ENCODE measurements around the gene RAD1. TPM values are rescaled to one million over a fixed set of nuclear protein-coding genes. Genes with fewer than 3 reads are reported as not detected.

RAD1 gene, protein sequence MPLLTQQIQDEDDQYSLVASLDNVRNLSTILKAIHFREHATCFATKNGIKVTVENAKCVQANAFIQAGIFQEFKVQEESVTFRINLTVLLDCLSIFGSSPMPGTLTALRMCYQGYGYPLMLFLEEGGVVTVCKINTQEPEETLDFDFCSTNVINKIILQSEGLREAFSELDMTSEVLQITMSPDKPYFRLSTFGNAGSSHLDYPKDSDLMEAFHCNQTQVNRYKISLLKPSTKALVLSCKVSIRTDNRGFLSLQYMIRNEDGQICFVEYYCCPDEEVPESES
- 30.6 and 36.0 TPM in 2 replicates for total RNA-seq

DNA sequence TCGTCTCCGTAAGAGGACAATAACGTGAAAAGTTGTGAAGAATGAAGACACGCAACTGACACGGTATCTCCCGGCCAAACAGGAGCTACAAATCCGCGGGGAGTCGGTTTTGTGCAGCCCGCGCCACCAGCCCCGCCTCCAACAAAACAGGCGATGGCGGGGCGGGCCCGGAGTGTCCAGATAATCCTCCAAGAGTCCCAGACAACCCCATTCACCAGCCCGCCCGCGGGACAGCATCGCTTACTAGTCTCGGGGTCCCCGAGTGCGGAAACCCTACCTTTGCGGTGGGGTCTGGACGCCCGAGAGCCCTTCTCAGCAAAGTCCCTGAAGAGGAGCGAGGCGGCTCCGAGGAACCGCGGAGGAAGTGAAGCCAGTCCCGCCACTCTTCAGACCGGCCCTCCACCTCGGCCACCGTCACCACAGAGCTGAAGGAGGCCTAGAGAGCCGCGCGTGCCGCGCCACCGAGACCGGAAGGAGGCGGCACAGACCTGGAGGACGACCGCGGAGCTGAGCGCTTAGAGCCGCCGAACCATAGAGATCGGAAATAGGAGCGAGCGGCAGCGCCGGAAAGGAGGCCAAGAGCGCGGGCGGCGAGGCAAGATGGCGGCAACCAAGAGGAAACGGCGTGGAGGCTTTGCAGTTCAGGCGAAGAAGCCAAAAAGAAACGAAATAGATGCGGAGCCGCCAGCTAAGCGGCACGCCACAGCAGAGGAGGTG is at the start of gene RAD1, which contains the start of gene BRIX1:
Gene RAD1, minus strand, starts transcription at position 366 of the 717 bp plus-strand sequence. CDS start 612 bp downstream, outside the sequence.
Gene BRIX1, plus strand, starts transcription at position 573 of the 717 bp plus-strand sequence. Its CDS starts 28 bp downstream, at position 601.

DNA sequence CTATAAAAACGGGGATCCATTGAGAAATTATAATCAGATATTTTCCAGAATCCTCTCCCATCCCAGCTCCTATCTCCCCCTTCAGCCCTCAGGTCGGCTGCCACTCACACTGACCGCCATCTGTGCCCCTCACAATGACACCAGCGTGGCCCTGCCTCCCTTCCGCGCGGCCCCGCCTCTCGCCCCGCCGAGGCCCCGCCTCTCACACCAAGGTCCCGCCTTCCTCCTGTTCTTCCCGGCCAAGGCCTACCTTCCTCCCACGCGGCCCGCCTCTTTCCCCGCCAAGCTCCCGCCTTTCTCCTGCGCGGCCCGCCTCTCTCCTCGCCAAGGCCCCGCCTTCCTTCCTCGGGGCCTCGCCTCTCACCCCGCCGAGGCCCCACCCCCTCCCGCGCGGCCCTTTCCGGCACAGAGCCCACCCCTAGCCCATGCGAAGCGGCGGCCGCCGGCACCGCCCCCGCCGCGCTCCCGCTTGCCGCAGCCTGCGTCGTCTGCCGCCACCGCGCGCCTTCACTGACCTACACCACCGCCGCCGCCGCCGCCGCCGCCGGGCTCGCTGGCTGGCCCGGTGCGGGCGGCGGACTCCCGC is 13.9 kb upstream of the RAD1 start, which contains the start of gene DNAJC21:
Gene DNAJC21, plus strand, starts transcription at position 426 of the 586 bp plus-strand sequence. CDS start 261 bp downstream, outside the sequence.

Other genes with a start within 250 kb of the RAD1 start
- gene TTC23L, start 76.3 kb downstream of the RAD1 start, total RNA-seq, result under 0.01 TPM in 1 of 2 replicates, not detected in the other
- gene BRIX1, start 207 bp upstream of the RAD1 start, total RNA-seq, result 27.5 and 33.0 TPM in 2 replicates
- gene DNAJC21, start 14.1 kb upstream of the RAD1 start, total RNA-seq, result 12.5 and 25.6 TPM in 2 replicates
- not detected in 2 replicates for gene AGXT2, start 132.4 kb upstream of the RAD1 start, total RNA-seq